Fibroblast of mammary gland (primary cell): ENCODE results near the gene SMAD7.

ENCODE experiments used
- DNase-seq: peaks from one replicate; pipeline ENCODE4 v3.0.0-alpha.2; 2010; ENCODE audit warnings: low read depth
- H3K4me3 ChIP-seq: 2 replicates; pipeline ENCODE4 v1.5.1; 2011; ENCODE audit warnings: low read depth, mild to moderate bottlenecking, low read length, moderate library complexity; ENCODE audit not compliant: control insufficient read depth
- TF ChIP-seq, protein P1 (sequence below): conservative IDR thresholded peaks from 2 replicates; pipeline ENCODE4 v1.5.1; 2011; ENCODE audit warnings: low read depth, low read length, inconsistent platforms; ENCODE audit not compliant: control insufficient read depth, insufficient read depth

Gene SMAD7

DNA sequence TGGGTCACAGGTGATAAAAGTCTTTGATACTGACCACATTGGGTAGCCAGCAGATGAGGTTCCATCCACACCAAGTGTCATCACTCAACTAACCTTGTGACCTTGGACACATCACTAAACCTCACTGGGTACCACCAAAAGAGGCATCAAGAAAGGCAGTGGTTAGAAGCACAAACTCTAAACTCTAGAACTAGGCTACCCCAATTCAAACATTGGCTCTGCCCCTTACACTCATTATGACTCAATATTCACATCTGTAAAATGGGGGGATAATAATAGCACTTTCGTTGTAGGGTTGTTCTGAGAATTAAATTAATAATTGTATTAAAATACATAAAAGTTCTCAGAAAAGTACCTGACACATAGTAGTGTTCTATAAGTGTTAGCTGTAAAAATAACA is 15.8 kb upstream of the SMAD7 start:
- no peak overlapping the region for H3K4me3 ChIP-seq
- TF ChIP-seq, protein P1, sequence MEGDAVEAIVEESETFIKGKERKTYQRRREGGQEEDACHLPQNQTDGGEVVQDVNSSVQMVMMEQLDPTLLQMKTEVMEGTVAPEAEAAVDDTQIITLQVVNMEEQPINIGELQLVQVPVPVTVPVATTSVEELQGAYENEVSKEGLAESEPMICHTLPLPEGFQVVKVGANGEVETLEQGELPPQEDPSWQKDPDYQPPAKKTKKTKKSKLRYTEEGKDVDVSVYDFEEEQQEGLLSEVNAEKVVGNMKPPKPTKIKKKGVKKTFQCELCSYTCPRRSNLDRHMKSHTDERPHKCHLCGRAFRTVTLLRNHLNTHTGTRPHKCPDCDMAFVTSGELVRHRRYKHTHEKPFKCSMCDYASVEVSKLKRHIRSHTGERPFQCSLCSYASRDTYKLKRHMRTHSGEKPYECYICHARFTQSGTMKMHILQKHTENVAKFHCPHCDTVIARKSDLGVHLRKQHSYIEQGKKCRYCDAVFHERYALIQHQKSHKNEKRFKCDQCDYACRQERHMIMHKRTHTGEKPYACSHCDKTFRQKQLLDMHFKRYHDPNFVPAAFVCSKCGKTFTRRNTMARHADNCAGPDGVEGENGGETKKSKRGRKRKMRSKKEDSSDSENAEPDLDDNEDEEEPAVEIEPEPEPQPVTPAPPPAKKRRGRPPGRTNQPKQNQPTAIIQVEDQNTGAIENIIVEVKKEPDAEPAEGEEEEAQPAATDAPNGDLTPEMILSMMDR, result no peak
- DNase-seq, result no peak

DNA sequence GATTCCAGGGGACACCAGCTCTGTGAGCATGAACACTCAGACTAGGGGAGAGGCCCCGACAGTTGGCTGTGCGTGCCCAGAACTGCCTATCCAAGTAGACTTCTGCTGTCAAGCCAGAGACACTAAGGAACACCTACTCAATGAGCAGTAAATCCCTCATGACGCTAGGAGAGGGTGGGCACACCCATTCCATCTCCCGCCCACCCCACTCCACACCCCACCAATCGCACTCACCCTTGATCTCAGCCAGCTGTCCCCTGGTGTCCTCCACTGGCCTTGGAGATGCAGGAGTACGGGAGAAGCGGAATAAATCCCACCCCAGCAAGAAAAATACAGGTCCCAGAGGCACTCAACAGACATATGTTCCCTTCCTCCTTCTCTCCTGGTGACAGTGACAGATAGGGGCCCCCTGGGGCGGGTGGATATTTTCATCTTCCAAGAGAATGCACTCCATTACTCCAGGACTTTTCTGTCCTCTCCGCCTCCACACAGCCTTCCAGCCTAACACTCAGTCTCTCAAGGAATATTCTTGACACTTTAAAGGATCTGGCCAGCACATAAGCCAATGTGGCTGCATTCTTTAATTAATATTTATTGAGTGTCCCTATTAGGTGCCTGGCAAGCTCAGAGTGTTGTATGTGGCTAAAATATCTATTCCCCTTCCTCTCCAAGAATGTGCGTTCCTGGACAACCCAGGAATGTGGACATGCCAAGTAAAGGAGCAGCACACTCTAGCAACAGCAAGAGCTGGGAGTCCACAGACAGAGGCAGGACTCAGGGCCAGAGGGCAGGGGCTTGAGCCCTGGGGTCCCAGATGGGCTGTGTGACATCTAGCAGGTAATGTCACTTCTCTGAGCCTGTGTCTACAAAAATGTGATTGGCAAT is 13.1 kb upstream of the SMAD7 start:
- TF ChIP-seq, protein P1, result no peak
- no peak overlapping the region for H3K4me3 ChIP-seq
- no peak for DNase-seq

DNA sequence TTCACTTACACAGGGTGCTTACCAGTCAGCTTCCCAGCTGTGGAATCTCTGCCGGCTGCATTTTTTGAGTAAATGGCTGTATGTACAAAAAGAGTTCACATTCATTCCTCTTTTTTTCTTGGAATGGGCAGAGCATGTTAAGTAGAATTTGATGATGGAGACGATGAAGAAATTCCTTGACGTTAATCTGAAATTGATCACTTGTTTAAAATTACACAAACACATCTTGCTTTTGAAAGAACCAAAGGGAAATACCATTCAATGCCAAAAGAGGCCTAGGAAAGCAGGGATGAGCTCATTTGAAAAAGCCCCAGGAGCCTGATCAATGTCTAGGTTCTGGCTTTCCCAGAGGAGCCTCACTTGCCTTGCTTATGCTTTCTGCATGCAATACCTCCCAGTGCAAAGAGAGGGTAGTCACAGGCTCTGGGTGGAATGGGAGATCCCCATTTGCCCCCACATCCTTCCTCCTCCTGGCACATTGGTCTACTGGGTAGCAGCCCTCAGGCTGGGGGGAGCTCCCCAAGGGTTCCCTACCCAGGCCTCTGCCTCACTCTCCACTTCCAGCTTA is 12.3 kb upstream of the SMAD7 start:
- peak; percentile 61 for DNase-seq
- H3K4me3 ChIP-seq, result no peak overlapping the region
- TF ChIP-seq, protein P1, result no peak

DNA sequence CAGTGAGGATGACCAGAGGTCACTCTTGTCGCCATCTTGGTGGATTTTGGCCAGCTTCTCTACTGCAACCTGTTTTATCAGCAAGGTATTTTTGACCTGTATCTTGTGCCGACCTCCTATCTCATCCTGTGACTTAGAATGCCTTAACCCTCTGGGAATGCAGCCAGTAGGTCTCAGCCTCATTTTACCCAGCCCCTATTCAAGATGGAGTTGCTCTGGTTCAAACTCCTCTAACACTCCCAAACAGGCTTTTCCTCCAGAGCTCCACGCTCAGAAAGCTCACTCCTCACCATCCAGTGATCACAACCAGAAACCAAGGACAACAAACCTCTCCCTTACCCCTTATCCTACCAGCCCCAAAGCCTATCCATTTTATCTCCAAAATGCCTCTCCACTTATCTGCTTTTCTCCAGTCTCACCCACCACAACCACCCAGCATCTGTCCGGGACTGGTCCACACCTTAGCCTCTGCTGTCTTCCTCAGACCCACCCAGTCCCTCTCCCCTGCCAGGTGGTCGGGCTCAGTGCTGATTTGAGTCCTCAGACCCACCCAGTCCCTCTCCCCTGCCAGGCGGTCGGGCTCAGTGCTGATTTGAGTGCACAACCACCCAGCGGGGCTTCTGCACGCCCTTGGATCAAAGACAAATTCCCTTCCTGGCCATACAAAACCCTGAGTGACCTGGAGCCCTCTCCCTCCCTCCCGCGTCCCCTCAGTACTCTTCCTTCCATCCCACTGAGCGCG is 11.7 kb upstream of the SMAD7 start:
- TF ChIP-seq, protein P1, result no peak
- DNase-seq, result no peak
- no peak overlapping the region for H3K4me3 ChIP-seq

DNA sequence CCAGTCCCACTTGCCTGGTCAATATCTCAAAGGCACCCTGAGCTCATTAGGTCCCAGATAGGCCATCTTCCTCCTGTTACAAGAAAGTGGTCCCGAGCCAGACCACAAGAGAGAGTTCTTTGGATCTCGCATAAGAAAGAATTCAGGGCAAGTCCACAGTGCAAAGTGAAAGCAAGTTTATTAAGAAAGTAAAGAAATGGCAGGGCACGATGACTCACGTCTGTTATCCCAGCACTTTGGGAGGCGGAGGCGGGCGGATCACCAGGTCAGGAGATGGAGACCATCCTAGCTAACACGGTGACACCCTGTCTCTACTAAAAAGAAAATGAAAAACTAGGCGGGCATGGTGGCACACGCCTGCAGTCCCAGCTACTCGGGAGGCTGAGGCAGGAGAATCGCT is 10.8 kb upstream of the SMAD7 start:
- no peak for DNase-seq
- no peak overlapping the region for H3K4me3 ChIP-seq
- TF ChIP-seq, protein P1, result no peak

DNA sequence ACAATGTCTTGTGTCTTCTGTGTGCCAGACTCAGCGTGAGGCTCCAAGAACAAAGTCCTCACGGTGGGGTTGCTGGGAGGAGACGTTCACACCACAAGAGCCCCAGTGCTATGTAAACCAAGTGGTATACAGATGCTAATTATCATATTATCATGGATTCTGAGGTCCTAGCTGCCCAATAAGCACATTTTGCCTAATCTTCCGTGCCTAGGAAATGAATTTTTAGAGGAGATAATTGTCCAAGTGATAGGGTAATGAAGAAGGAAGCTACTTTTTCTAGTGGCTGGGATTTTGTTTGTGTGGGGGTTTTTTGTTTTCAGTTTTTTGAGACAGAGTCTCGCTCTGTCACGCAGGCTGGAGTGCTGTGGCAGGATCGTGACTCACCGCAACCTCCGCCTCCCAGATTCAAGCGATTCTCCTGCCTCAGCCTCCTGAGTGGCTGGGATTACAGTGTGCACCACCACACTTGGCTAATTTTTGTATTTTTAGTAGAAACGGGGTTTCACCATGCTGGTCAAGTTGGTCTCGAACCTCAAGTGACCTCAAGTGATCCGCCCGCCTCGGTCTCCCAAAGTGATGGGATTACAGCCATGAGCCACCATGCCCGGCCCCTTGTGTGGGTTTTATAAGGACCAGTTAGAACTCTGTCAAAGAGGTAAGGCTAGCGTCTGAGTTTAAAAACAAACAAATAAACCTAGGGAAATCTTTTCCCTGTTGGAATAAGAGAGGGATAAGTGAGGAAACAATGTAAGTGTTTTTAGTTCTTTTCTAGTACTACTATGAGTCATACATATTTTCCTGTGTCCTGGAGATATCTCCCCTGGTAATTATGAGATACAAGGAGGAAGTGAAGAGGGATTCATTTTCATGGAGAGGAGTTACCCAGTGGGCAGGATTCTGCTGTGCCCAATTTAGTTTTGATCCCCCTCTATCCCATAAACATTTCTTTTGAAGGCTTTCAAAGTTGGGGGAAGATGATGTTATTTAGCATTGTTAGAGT is 9.5 kb upstream of the SMAD7 start:
- TF ChIP-seq, protein P1, result no peak
- no peak overlapping the region for H3K4me3 ChIP-seq
- peak; percentile 62 for DNase-seq
